GM12865 (cell line): ENCODE results near the gene PLCL2.

Experiments
- DNase-seq: peaks from one replicate; pipeline ENCODE4 v3.0.0; 2010; ENCODE audit warnings: low read depth
- H3K4me3 ChIP-seq: 2 replicates; pipeline ENCODE4 v1.5.1; 2011; ENCODE audit warnings: mild to moderate bottlenecking, low read depth, low read length, control low read depth
- CTCF ChIP-seq: IDR thresholded peaks from 2 replicates; pipeline ENCODE4 v1.5.1; 2011; ENCODE audit warnings: low read length, control low read depth, low read depth, inconsistent platforms; ENCODE audit not compliant: insufficient read depth; ENCODE audit errors: missing control alignments

PLCL2 gene

GRCh38 chr3:16875876-16876550, 8.7 kb upstream of the PLCL2 start:
- no peak for DNase-seq
- no peak overlapping the region for H3K4me3 ChIP-seq
- TF ChIP-seq CTCF = no peak

- no peak overlapping the region for H3K4me3 ChIP-seq
- TF ChIP-seq CTCF = no peak
- DNase-seq = no peak
These were observed 7.2 kb upstream of the PLCL2 start for GRCh38 chr3:16877505-16877904.

- no peak for TF ChIP-seq CTCF
- no peak overlapping the region for H3K4me3 ChIP-seq
- no peak for DNase-seq
These were observed 6.8 kb upstream of the PLCL2 start for GRCh38 chr3:16877911-16878310.

- H3K4me3 ChIP-seq = no peak overlapping the region
- no peak for TF ChIP-seq CTCF
- DNase-seq = no peak
These were observed 2.7 kb upstream of the PLCL2 start for GRCh38 chr3:16881896-16882630.

GRCh38 chr3:16883057-16883722, 1.6 kb upstream of the PLCL2 start:
- no peak for TF ChIP-seq CTCF
- no peak for DNase-seq
- no peak overlapping the region for H3K4me3 ChIP-seq

- no peak for DNase-seq
- H3K4me3 ChIP-seq = peak overlapping the region; percentile 72
- no peak for TF ChIP-seq CTCF
These were observed 1.1 kb upstream of the PLCL2 start for GRCh38 chr3:16883723-16884083.
